ENCODE measurements around the gene TMEM87B. TPM values are rescaled to one million over a fixed set of nuclear protein-coding genes. Genes with fewer than 3 reads are reported as not detected.
A peak's percentile ranks its signal among the peaks of the same experiment; 100 is the strongest.

TMEM87B gene
- polyA plus RNA-seq, 4 donors: 17.3 to 43.3 (median 26.1) TPM

- 90 to 99% (median 96%) methylated on average over 10 of the region's 10 CpGs for WGBS, 3 donors
Measured at GRCh38 chr2:112153501-112153900, 98.4 kb downstream of the TMEM87B start.

GRCh38 chr2:112154246-112155117 lies 99.4 kb downstream of the TMEM87B start:
- FAIRE-seq (no peak), DNase-seq (no peak)
- 80 to 91% (median 81%) methylated on average over 14 of the region's 14 CpGs for WGBS, 3 donors
- no peak overlapping the region for H3K4me3 ChIP-seq (ENCODE audit: low read depth in 1 of 3, low read length in 3 of 3)
- H3K27ac ChIP-seq (ENCODE audit: low read depth in 1 of 3, low read length in 2 of 3): no peak overlapping the region
- H3K36me3 ChIP-seq (ENCODE audit: control insufficient read depth in 3 of 3, insufficient read depth in 2 of 3, low read depth in 1 of 3, low read length in 3 of 3): no peaks in the 10 kb centered on the region
- H3K27me3 ChIP-seq (ENCODE audit: control insufficient read depth in 3 of 3, insufficient read depth in 3 of 3, low read length in 3 of 3): no peaks in the 10 kb centered on the region
- no peaks in the 10 kb centered on the region for H3K4me1 ChIP-seq (ENCODE audit: control insufficient read depth in 3 of 3, insufficient read depth in 2 of 3, low read depth in 1 of 3, low read length in 2 of 3)
- H3K9me3 ChIP-seq (ENCODE audit: control insufficient read depth in 2 of 2, insufficient read depth in 1 of 2, low read depth in 1 of 2, low read length in 1 of 2): no peaks in the 10 kb centered on the region

More at GRCh38 chr2:112153501-112153900, 98.4 kb downstream of the TMEM87B start:
- FAIRE-seq (no peak), DNase-seq (no peak)
- Histone ChIP-seq H3K27ac (ENCODE audit: low read depth in 1 of 3, low read length in 2 of 3) (no peak overlapping the region), H3K4me1 (ENCODE audit: control insufficient read depth in 3 of 3, insufficient read depth in 2 of 3, low read depth in 1 of 3, low read length in 2 of 3) (no peaks in the 10 kb centered on the region), H3K4me3 (ENCODE audit: low read depth in 1 of 3, low read length in 3 of 3) (no peak overlapping the region), H3K27me3 (ENCODE audit: control insufficient read depth in 3 of 3, insufficient read depth in 3 of 3, low read length in 3 of 3) (no peaks in the 10 kb centered on the region), H3K36me3 (ENCODE audit: control insufficient read depth in 3 of 3, insufficient read depth in 2 of 3, low read depth in 1 of 3, low read length in 3 of 3) (no peaks in the 10 kb centered on the region), H3K9me3 (ENCODE audit: control insufficient read depth in 2 of 2, insufficient read depth in 1 of 2, low read depth in 1 of 2, low read length in 1 of 2) (no peaks in the 10 kb centered on the region)

GRCh38 chr2:112155331-112156151 lies 100.5 kb downstream of the TMEM87B start:
- Histone ChIP-seq H3K9me3 (ENCODE audit: control insufficient read depth in 2 of 2, insufficient read depth in 1 of 2, low read depth in 1 of 2, low read length in 1 of 2) (no peaks in the 10 kb centered on the region), H3K27ac (ENCODE audit: low read depth in 1 of 3, low read length in 2 of 3) (no peak overlapping the region), H3K4me1 (ENCODE audit: control insufficient read depth in 3 of 3, insufficient read depth in 2 of 3, low read depth in 1 of 3, low read length in 2 of 3) (no peaks in the 10 kb centered on the region), H3K4me3 (ENCODE audit: low read depth in 1 of 3, low read length in 3 of 3) (no peak overlapping the region), H3K36me3 (ENCODE audit: control insufficient read depth in 3 of 3, insufficient read depth in 2 of 3, low read depth in 1 of 3, low read length in 3 of 3) (no peaks in the 10 kb centered on the region), H3K27me3 (ENCODE audit: control insufficient read depth in 3 of 3, insufficient read depth in 3 of 3, low read length in 3 of 3) (no peaks in the 10 kb centered on the region)
- FAIRE-seq: no peak
- DNase-seq: peak in 1 of 2 donors; percentile 20
- 47 to 73% (median 56%) methylated on average over 27 of the region's 27 CpGs for WGBS, 3 donors

- Histone ChIP-seq H3K4me3 (ENCODE audit: low read depth in 1 of 3, low read length in 3 of 3) (no peak overlapping the region), H3K27ac (ENCODE audit: low read depth in 1 of 3, low read length in 2 of 3) (no peak overlapping the region), H3K27me3 (ENCODE audit: control insufficient read depth in 3 of 3, insufficient read depth in 3 of 3, low read length in 3 of 3) (no peaks in the 10 kb centered on the region), H3K9me3 (ENCODE audit: control insufficient read depth in 2 of 2, insufficient read depth in 1 of 2, low read depth in 1 of 2, low read length in 1 of 2) (no peaks in the 10 kb centered on the region), H3K36me3 (ENCODE audit: control insufficient read depth in 3 of 3, insufficient read depth in 2 of 3, low read depth in 1 of 3, low read length in 3 of 3) (no peaks in the 10 kb centered on the region), H3K4me1 (ENCODE audit: control insufficient read depth in 3 of 3, insufficient read depth in 2 of 3, low read depth in 1 of 3, low read length in 2 of 3) (no peaks in the 10 kb centered on the region)
- no peak for FAIRE-seq
- WGBS, 3 donors: 65 to 69% (median 68%) methylated on average over 21 of the region's 21 CpGs
- DNase-seq: no peak
Measured at GRCh38 chr2:112156152-112156986, 101.3 kb downstream of the TMEM87B start.

- whole genome bisulfite sequencing, 3 donors: 40 to 75% (median 66%) methylated on average over 3 of the region's 3 CpGs
- Histone ChIP-seq H3K27ac (ENCODE audit: low read depth in 1 of 3, low read length in 2 of 3) (no peak overlapping the region), H3K27me3 (ENCODE audit: control insufficient read depth in 3 of 3, insufficient read depth in 3 of 3, low read length in 3 of 3) (no peaks in the 10 kb centered on the region), H3K36me3 (ENCODE audit: control insufficient read depth in 3 of 3, insufficient read depth in 2 of 3, low read depth in 1 of 3, low read length in 3 of 3) (no peaks in the 10 kb centered on the region), H3K4me1 (ENCODE audit: control insufficient read depth in 3 of 3, insufficient read depth in 2 of 3, low read depth in 1 of 3, low read length in 2 of 3) (no peaks in the 10 kb centered on the region), H3K4me3 (ENCODE audit: low read depth in 1 of 3, low read length in 3 of 3) (no peak overlapping the region), H3K9me3 (ENCODE audit: control insufficient read depth in 2 of 2, insufficient read depth in 1 of 2, low read depth in 1 of 2, low read length in 1 of 2) (no peaks in the 10 kb centered on the region)
- FAIRE-seq (no peak), DNase-seq (no peak)
Measured at GRCh38 chr2:112157472-112157871, 102.4 kb downstream of the TMEM87B start.

GRCh38 chr2:112159454-112159921 lies 104.4 kb downstream of the TMEM87B start:
- Histone ChIP-seq H3K27me3 (ENCODE audit: control insufficient read depth in 3 of 3, insufficient read depth in 3 of 3, low read length in 3 of 3) (no peaks in the 10 kb centered on the region), H3K9me3 (ENCODE audit: control insufficient read depth in 2 of 2, insufficient read depth in 1 of 2, low read depth in 1 of 2, low read length in 1 of 2) (no peaks in the 10 kb centered on the region), H3K36me3 (ENCODE audit: control insufficient read depth in 3 of 3, insufficient read depth in 2 of 3, low read depth in 1 of 3, low read length in 3 of 3) (no peaks in the 10 kb centered on the region), H3K4me3 (ENCODE audit: low read depth in 1 of 3, low read length in 3 of 3) (no peak overlapping the region), H3K27ac (ENCODE audit: low read depth in 1 of 3, low read length in 2 of 3) (no peak overlapping the region), H3K4me1 (ENCODE audit: control insufficient read depth in 3 of 3, insufficient read depth in 2 of 3, low read depth in 1 of 3, low read length in 2 of 3) (no peaks in the 10 kb centered on the region)
- 93 to 98% (median 97%) methylated on average over 31 of the region's 31 CpGs for WGBS, 3 donors
- DNase-seq: no peak
- FAIRE-seq: no peak

GRCh38 chr2:112160283-112161250 lies 105.5 kb downstream of the TMEM87B start:
- Histone ChIP-seq H3K4me1 (ENCODE audit: control insufficient read depth in 3 of 3, insufficient read depth in 2 of 3, low read depth in 1 of 3, low read length in 2 of 3) (no peaks in the 10 kb centered on the region), H3K36me3 (ENCODE audit: control insufficient read depth in 3 of 3, insufficient read depth in 2 of 3, low read depth in 1 of 3, low read length in 3 of 3) (no peaks in the 10 kb centered on the region), H3K9me3 (ENCODE audit: control insufficient read depth in 2 of 2, insufficient read depth in 1 of 2, low read depth in 1 of 2, low read length in 1 of 2) (no peaks in the 10 kb centered on the region), H3K27ac (ENCODE audit: low read depth in 1 of 3, low read length in 2 of 3) (no peak overlapping the region), H3K4me3 (ENCODE audit: low read depth in 1 of 3, low read length in 3 of 3) (no peak overlapping the region), H3K27me3 (ENCODE audit: control insufficient read depth in 3 of 3, insufficient read depth in 3 of 3, low read length in 3 of 3) (no peaks in the 10 kb centered on the region)
- DNase-seq: no peak
- 76 to 89% (median 85%) methylated on average over 37 to 52 of the region's 52 CpGs for WGBS, 3 donors
- no peak for FAIRE-seq

All from small intestine (tissue), 7 donors.